A549 (cell line): Measurements from ENCODE around the gene HAVCR2. TPM values are rescaled to one million over a fixed set of nuclear protein-coding genes. Genes with fewer than 3 reads are reported as not detected.

Source experiments
- ATAC-seq, 2 experiments: fragments of 200-7000 bp in 1 of 2; fragments of >200 bp in 1 of 2; cut with Nextera tagmentation in 1 of 2; cut with Tn5 transposase in 1 of 2; 3 replicates each; pipeline versions ENCODE4 v1.8.0 to v1.9.1; 2018 to 2020; ENCODE audit warnings: mild to moderate bottlenecking in 1 of 2, moderate library complexity in 1 of 2
- CTCF ChIA-PET: fragments of 300-600 bp; sonication (Branson Sonifier 250); formaldehyde crosslinking; extraction: SDS; loops from one replicate; lab custom pipeline; 2021; ENCODE audit warnings: antibody characterized with exemption, inconsistent platforms; lab: Yijun Ruan, JAX
- POLR2A ChIA-PET: fragments of 350-600 bp; formaldehyde crosslinking; extraction: SDS; loops from one replicate; lab custom pipeline; 2021; ENCODE audit warnings: antibody characterized with exemption, inconsistent platforms; lab: Yijun Ruan, JAX
- DNase-seq, 2 experiments: peaks; one replicate each; pipeline versions ENCODE4 v3.0.0 to v3.0.0-alpha.2; 2011 to 2016; ENCODE audit warnings: low read depth in 1 of 2, low spot score in 1 of 2
- FAIRE-seq: peaks from 2 replicates; lab custom pipeline; 2011; peaks lifted over from hg19 to GRCh38; lab: Jason Lieb, UNC
- H3K27ac ChIP-seq, 2 experiments: fragments of >200 bp; sonication (Bioruptor Twin); formaldehyde crosslinking; 3 replicates each; pipeline ENCODE4 v1.5.1; 2016 to 2017
- H3K4me1 ChIP-seq: fragments of >200 bp; sonication (Bioruptor Twin); formaldehyde crosslinking; 3 replicates; pipeline ENCODE4 v1.6.1; 2016
- H3K4me2 ChIP-seq: fragments of >200 bp; sonication (Bioruptor Twin); formaldehyde crosslinking; 3 replicates; pipeline ENCODE4 v1.6.1; 2016
- H3K4me3 ChIP-seq: fragments of >200 bp; sonication (Bioruptor Twin); formaldehyde crosslinking; 3 replicates; pipeline ENCODE4 v1.5.1; 2016
- H3K9me3 ChIP-seq: fragments of >200 bp; sonication (Bioruptor Twin); formaldehyde crosslinking; 3 replicates; pipeline ENCODE4 v1.6.1; 2016
- CBX8 ChIP-seq: fragments of 200-600 bp; sonication (generic); IDR thresholded peaks from 2 replicates; pipeline ENCODE4 v1.6.1; 2016
- CEBPB ChIP-seq, 2 experiments: fragments of >200 bp in 1 of 2; sonication (Bioruptor Twin) in 1 of 2; formaldehyde crosslinking in 1 of 2; IDR thresholded peaks; 2 replicates each; pipeline ENCODE4 v1.6.1; 2012 to 2016
- EHF ChIP-seq: fragments of 250-450 bp; sonication (Bioruptor Pico); IDR thresholded peaks from 2 replicates; pipeline ENCODE4 v1.5.0; 2020; ENCODE audit warnings: mild to moderate bottlenecking
- EHMT2 ChIP-seq: fragments of 200-600 bp; sonication (generic); IDR thresholded peaks from 2 replicates; pipeline ENCODE4 v1.6.1; 2016; ENCODE audit warnings: antibody characterized with exemption, low read depth, mild to moderate bottlenecking, moderate library complexity
- EP300 ChIP-seq, 2 experiments: fragments of >200 bp; sonication (Bioruptor Twin); formaldehyde crosslinking; IDR thresholded peaks; 2 replicates in 1 of 2; 3 replicates in 1 of 2; pipeline ENCODE4 v1.6.1; 2016 to 2017
- FOSB ChIP-seq: fragments of 250-450 bp; sonication (Bioruptor Pico); IDR thresholded peaks from 2 replicates; pipeline ENCODE4 v1.5.0; 2020; ENCODE audit warnings: mild to moderate bottlenecking, moderate library complexity
- FOSL2 ChIP-seq, 2 experiments: fragments of 450-650 bp in 1 of 2; fragments of >200 bp in 1 of 2; sonication (Bioruptor Twin) in 1 of 2; formaldehyde crosslinking; IDR thresholded peaks; 2 replicates each; pipeline versions ENCODE4 v1.5.0 to v1.6.1; 2016 to 2020; ENCODE audit warnings: mild to moderate bottlenecking in 1 of 2, moderate library complexity in 1 of 2
- HDAC2 ChIP-seq: fragments of 200-600 bp; sonication (generic); IDR thresholded peaks from 2 replicates; pipeline ENCODE4 v1.6.1; 2016
- HOXA7 ChIP-seq: fragments of 250-450 bp; sonication (Bioruptor Pico); IDR thresholded peaks from 2 replicates; pipeline ENCODE4 v1.5.0; 2020; ENCODE audit warnings: mild to moderate bottlenecking, moderate library complexity
- JUN ChIP-seq, 2 experiments: fragments of >200 bp; sonication (Bioruptor Twin); formaldehyde crosslinking; IDR thresholded peaks; 2 replicates in 1 of 2; 3 replicates in 1 of 2; pipeline ENCODE4 v1.6.1; 2016 to 2017
- MAFK ChIP-seq: fragments of 450-650 bp; IDR thresholded peaks from 2 replicates; pipeline ENCODE4 v1.6.1; 2014; ENCODE audit not compliant: partially characterized antibody
- PHF8 ChIP-seq: fragments of 200-600 bp; sonication (generic); IDR thresholded peaks from 2 replicates; pipeline ENCODE4 v1.6.1; 2016; ENCODE audit warnings: low read depth, mild to moderate bottlenecking, antibody characterized with exemption, moderate library complexity, borderline replicate concordance
- TFCP2L1 ChIP-seq: fragments of 250-450 bp; sonication (Bioruptor Pico); IDR thresholded peaks from 2 replicates; pipeline ENCODE4 v1.5.0; 2021; ENCODE audit warnings: mild to moderate bottlenecking
- ZC3H11A ChIP-seq: fragments of 450-650 bp; IDR thresholded peaks from 2 replicates; pipeline ENCODE4 v1.6.1; 2014; ENCODE audit warnings: antibody characterized with exemption, mild to moderate bottlenecking
- ZFP36 ChIP-seq: fragments of 450-650 bp; IDR thresholded peaks from 2 replicates; pipeline ENCODE4 v1.6.1; 2014; ENCODE audit warnings: borderline replicate concordance; ENCODE audit not compliant: partially characterized antibody
- ZNF302 ChIP-seq: fragments of 250-450 bp; sonication (Bioruptor Pico); IDR thresholded peaks from 2 replicates; pipeline ENCODE4 v1.9.0; 2021; ENCODE audit warnings: inconsistent platforms, mild to moderate bottlenecking, moderate library complexity
- WGBS: methylation state at CpG from one replicate; pipeline ENCODE4 v1.1.6; 2017; ENCODE audit errors: missing lambda C conversion rate; 5-methylcytosine and 5-hydroxymethylcytosine counted together
- polyA plus RNA-seq, 4 experiments: library from polyadenylated mRNA; depleted of rRNA in 3 of 4; stranded (reverse); fragments of >200 nt; fragmentation: RNase III in 1 of 4; extraction: RNeasy Plus Mini Kit Qiagen cat#74134 plus additional on column Dnase treatment in 1 of 4; gene quantifications; 2 replicates in 3 of 4; 3 replicates in 1 of 4; pipeline ENCODE4 v1.2.3, GENCODE V29; 2011 to 2017
- TF ChIP-seq, protein P1 (sequence below): fragments of >200 bp; sonication (Bioruptor Twin); formaldehyde crosslinking; IDR thresholded peaks from 2 replicates; pipeline ENCODE4 v1.6.1; 2016
- TF ChIP-seq, protein P2 (sequence below): fragments of 200-600 bp; sonication (generic); IDR thresholded peaks from 2 replicates; pipeline ENCODE4 v1.6.1; 2016; ENCODE audit warnings: antibody characterized with exemption, mild to moderate bottlenecking, moderate library complexity
- TF ChIP-seq, protein P3 (sequence below): fragments of 150-350 bp; IDR thresholded peaks from 2 replicates; pipeline ENCODE4 v1.6.1; 2014; ENCODE audit warnings: low read depth, mild to moderate bottlenecking, low read length

Gene HAVCR2
- polyA plus RNA-seq, 2 of the 4 experiments (the other 2 are of a cell fraction), result 0.13 to 0.17 TPM

DNA sequence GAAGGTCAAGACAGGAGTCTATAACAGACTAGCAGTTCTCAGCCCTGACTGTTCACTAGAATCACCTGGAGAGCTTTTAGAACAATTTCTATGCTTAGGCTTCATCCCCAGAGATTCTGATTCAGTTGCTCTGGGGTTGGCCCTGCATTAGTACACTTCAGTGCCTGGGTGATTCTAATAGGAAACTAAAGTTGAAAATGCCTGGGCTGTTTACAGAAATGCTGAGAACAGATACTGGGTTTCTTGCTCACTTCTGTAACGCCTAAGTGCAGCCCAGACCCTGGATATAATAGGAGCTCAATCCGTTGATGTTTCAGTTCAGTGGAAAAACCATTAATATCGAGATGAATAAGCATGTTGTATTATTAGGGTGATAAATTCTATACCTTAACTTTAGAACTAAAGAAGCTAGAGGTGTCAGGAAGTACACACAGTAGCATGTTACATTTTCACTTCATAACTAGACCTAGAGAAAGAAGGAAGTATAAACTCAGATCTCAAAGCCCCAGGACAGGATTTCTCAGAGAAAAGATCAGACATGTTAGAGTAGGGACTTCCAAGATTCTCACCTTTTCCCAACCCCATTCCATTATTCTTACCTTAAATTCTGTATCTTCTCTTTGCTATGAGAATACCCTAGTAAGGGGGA, 20.4 kb downstream of the HAVCR2 start:
- Histone ChIP-seq H3K27ac (no peak overlapping the region), H3K9me3 (no peaks in the 10 kb centered on the region), H3K4me3 (no peak overlapping the region), H3K4me2 (no peak overlapping the region), H3K4me1 (0 out of 3 replicates have a peak, but pooled peaks cover 3% of the 10 kb centered on the region)
- DNase-seq (no peak), FAIRE-seq (no peak), ATAC-seq (no peak)
- TF ChIP-seq FOSB (CRISPR knock-in tag), result no peak
- TF ChIP-seq HDAC2, result no peak
- no peak for TF ChIP-seq CBX8
- no peak for TF ChIP-seq CEBPB (IDR thresholded peaks at IDR 0.05)
- TF ChIP-seq ZFP36, result no peak
- POLR2A ChIA-PET, result interaction anchor here (0.7 kb wide), 1 partner anchor 34 kb away, joined by 3 read pairs; no protein-coding TSS in a partner anchor
- WGBS, result 65% methylated on average over 3 of the region's 3 CpGs
- CTCF ChIA-PET, result no interaction called here

DNA sequence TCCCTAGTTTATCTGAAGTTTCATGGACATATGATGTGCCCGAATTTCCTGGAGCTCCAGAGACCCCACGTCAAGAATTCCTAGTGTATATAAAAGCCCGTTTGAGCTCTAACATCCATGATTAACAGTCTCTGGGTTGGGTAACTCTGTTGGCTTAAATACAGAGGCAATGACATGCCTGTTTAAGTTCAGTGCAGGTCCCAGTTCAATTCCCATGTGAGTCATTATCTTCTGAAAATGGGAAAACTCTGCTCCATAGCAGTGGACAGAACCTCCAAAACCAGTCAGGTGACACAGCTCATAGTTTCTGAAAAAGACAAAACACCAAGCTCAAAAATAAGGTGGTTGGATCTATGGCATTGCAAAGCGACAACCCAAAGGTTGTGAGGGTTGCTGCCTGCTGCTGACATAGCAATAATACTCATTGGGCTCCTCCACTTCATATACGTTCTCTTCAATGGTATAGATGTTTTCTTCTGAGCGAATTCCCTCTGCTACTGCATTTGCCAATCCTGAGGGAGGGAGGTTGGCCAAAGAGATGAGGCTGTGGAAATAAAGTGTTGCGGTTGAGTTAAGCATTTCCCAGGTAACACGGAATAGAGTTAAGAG, 22.0 kb downstream of the HAVCR2 start:
- Histone ChIP-seq H3K4me1 (0 out of 3 replicates have a peak, but pooled peaks cover 3% of the 10 kb centered on the region), H3K4me2 (no peak overlapping the region), H3K9me3 (no peaks in the 10 kb centered on the region), H3K4me3 (no peak overlapping the region), H3K27ac (no peak overlapping the region)
- ChIA-PET POLR2A (no interaction called here), CTCF (interaction anchor here (1.0 kb wide), 1 partner anchor 45 kb away, joined by 4 read pairs; no protein-coding TSS in a partner anchor)
- TF ChIP-seq MAFK (peak; percentile 29), FOSL2 (IDR thresholded peaks at IDR 0.05) (no peak), FOSL2 (CRISPR knock-in tag; IDR thresholded peaks at IDR 0.05) (no peak)
- no peak for ATAC-seq
- DNase-seq, result no peak
- FAIRE-seq, result no peak
- WGBS, result 69% methylated on average over 8 of the region's 8 CpGs

DNA sequence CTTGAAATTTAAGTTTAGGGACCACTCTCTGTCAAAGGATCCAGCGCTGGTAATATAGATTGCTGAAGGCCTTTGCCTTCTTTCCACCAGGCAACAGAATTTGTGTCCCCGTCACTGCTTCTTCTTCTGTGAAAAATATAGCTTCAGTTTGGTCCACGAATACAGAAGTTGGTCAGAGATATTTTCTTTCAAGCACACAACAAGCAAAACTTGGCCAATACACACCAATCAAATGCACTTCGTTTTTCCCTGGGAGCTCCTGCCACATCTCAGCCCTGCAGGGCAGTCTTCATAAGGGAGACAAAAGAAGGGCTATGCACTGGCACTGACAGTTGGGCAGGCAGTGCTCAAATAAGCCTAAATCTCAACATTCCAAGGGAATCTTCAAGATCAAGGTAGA, 22.9 kb downstream of the HAVCR2 start:
- TF ChIP-seq, protein P1, sequence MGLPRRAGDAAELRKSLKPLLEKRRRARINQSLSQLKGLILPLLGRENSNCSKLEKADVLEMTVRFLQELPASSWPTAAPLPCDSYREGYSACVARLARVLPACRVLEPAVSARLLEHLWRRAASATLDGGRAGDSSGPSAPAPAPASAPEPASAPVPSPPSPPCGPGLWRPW, result no peak
- TF ChIP-seq EHF (CRISPR knock-in tag) (no peak), EHMT2 (no peak), ZC3H11A (no peak), TFCP2L1 (CRISPR knock-in tag) (no peak), ZNF302 (CRISPR knock-in tag) (no peak), PHF8 (no peak), JUN (IDR thresholded peaks at IDR 0.05) (no peak), HOXA7 (CRISPR knock-in tag) (no peak), EP300 (IDR thresholded peaks at IDR 0.05) (no peak)
- TF ChIP-seq, protein P2, sequence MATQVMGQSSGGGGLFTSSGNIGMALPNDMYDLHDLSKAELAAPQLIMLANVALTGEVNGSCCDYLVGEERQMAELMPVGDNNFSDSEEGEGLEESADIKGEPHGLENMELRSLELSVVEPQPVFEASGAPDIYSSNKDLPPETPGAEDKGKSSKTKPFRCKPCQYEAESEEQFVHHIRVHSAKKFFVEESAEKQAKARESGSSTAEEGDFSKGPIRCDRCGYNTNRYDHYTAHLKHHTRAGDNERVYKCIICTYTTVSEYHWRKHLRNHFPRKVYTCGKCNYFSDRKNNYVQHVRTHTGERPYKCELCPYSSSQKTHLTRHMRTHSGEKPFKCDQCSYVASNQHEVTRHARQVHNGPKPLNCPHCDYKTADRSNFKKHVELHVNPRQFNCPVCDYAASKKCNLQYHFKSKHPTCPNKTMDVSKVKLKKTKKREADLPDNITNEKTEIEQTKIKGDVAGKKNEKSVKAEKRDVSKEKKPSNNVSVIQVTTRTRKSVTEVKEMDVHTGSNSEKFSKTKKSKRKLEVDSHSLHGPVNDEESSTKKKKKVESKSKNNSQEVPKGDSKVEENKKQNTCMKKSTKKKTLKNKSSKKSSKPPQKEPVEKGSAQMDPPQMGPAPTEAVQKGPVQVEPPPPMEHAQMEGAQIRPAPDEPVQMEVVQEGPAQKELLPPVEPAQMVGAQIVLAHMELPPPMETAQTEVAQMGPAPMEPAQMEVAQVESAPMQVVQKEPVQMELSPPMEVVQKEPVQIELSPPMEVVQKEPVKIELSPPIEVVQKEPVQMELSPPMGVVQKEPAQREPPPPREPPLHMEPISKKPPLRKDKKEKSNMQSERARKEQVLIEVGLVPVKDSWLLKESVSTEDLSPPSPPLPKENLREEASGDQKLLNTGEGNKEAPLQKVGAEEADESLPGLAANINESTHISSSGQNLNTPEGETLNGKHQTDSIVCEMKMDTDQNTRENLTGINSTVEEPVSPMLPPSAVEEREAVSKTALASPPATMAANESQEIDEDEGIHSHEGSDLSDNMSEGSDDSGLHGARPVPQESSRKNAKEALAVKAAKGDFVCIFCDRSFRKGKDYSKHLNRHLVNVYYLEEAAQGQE, result no peak
- TF ChIP-seq, protein P3, sequence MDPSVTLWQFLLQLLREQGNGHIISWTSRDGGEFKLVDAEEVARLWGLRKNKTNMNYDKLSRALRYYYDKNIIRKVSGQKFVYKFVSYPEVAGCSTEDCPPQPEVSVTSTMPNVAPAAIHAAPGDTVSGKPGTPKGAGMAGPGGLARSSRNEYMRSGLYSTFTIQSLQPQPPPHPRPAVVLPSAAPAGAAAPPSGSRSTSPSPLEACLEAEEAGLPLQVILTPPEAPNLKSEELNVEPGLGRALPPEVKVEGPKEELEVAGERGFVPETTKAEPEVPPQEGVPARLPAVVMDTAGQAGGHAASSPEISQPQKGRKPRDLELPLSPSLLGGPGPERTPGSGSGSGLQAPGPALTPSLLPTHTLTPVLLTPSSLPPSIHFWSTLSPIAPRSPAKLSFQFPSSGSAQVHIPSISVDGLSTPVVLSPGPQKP, result no peak
- TF ChIP-seq, all 56 proteins: peak for 0
- Histone ChIP-seq H3K4me3 (no peak overlapping the region), H3K27ac (no peak overlapping the region), H3K4me1 (no peaks in the 10 kb centered on the region), H3K4me2 (no peak overlapping the region), H3K9me3 (no peaks in the 10 kb centered on the region)
- DNase-seq (no peak), FAIRE-seq (no peak), ATAC-seq (no peak)
- POLR2A ChIA-PET, result no interaction called here
- CTCF ChIA-PET, result interaction anchor here (1.0 kb wide), 1 partner anchor 46 kb away, joined by 4 read pairs; no protein-coding TSS in a partner anchor
- WGBS, result 72% methylated on average over 4 of the region's 4 CpGs
